ENCODE data around the gene BEST1. TPM values are rescaled to one million over a fixed set of nuclear protein-coding genes. Genes with fewer than 3 reads are reported as not detected.
A peak's percentile ranks its signal among the peaks of the same experiment; 100 is the strongest.

Gene BEST1
- total RNA-seq, result 0.21 TPM in 1 of 2 replicates, not detected in the other
- 0.04 and 0.05 TPM in 2 replicates for polyA plus RNA-seq
- polyA plus RNA-seq (2011; cell fraction: cytosol; rRNA removed), result 0.04 TPM in 1 of 2 replicates, not detected in the other
- 0.11 and 0.15 TPM in 2 replicates for polyA plus RNA-seq (2011; cell fraction: nucleus; rRNA removed)
- polyA plus RNA-seq (2012), result 0.52 and 0.83 TPM in 2 replicates
- 0.13 TPM in 1 of 2 replicates, not detected in the other for polyA minus RNA-seq
- polyA minus RNA-seq (2011; cell fraction: cytosol; rRNA and poly(A)+ RNA removed), result 0.92 TPM
- polyA minus RNA-seq (2011; cell fraction: nucleus; rRNA and poly(A)+ RNA removed), result 0.24 TPM in 1 of 2 replicates, not detected in the other
- Bru-seq, nascent RNA, result percentile 6 among the genes with signal in this experiment
- percentile 18 among the genes with signal in this experiment for BruChase-seq, experiment 1, labeled RNA remaining after a 6-hour chase
- BruChase-seq, experiment 2, labeled RNA remaining after a 2-hour chase, result percentile 11 among the genes with signal in this experiment
- long read RNA-seq, partial matches to known transcripts, result 0 of 1 reads
- long read RNA-seq, other reads (novel, unspliced or antisense), result 1 of 1 reads

- ChIA-PET CTCF (interaction anchor here (0.6 to 8.3 kb wide), 12 partner anchors 12 to 593 kb away, joined by 3 to 276 read pairs (median 5); no protein-coding TSS in a partner anchor), POLR2A (interaction anchor here (0.7 kb wide), 1 partner anchor 90 kb away, joined by 3 read pairs; no protein-coding TSS in a partner anchor)
- no peaks in the 10 kb centered on the region for H3K36me3 ChIP-seq (ENCODE audit: control insufficient read depth in 2 of 2, extremely low read depth in 1 of 2, insufficient read depth in 2 of 2, low read length in 2 of 2)
- no peaks in the 10 kb centered on the region for H3K9me1 ChIP-seq (replicated peaks; ENCODE audit: control insufficient read depth, extremely low read depth, insufficient read depth, low read length)
- no peak within 1 kb of the TSS for H3K9ac ChIP-seq (replicated peaks; ENCODE audit: extremely low read depth, insufficient read depth, low read length)
- FAIRE-seq (no peak), DNase-seq (ENCODE audit: low read depth, low spot score) (no peak)
- H3K27ac ChIP-seq (ENCODE audit: insufficient read depth, low read depth, low read length), result no peak within 1 kb of the TSS
- H4K20me1 ChIP-seq (replicated peaks; ENCODE audit: control insufficient read depth, extremely low read depth, insufficient read depth, low read length), result no peaks in the 10 kb centered on the region
- TF ChIP-seq MYC (IDR thresholded peaks at IDR 0.05; ENCODE audit: low read depth, low read length), result no peak
- no peak for TF ChIP-seq GATA2 (IDR thresholded peaks at IDR 0.05; ENCODE audit: insufficient read depth, insufficient read length, low read depth, low read length)
- TF ChIP-seq JUN (IDR thresholded peaks at IDR 0.05; ENCODE audit: borderline replicate concordance, insufficient read depth, insufficient read length, low read depth), result no peak
- TF ChIP-seq EZH2 (IDR thresholded peaks at IDR 0.05; ENCODE audit: borderline replicate concordance, low read depth, low read length, severe bottlenecking), result no peak
- TF ChIP-seq, protein P1, sequence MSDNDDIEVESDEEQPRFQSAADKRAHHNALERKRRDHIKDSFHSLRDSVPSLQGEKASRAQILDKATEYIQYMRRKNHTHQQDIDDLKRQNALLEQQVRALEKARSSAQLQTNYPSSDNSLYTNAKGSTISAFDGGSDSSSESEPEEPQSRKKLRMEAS (IDR thresholded peaks at IDR 0.05; ENCODE audit: insufficient read depth, insufficient read length), result no peak
- no peak within 1 kb of the TSS for H2AFZ ChIP-seq (ENCODE audit: low read depth, low read length)
- dilution Hi-C loops (cut with MboI; ENCODE audit: extremely low pct_ligation_motif_present, low sequenced_read_pairs), result no loop called here
- no peaks in the 10 kb centered on the region for H3K9me3 ChIP-seq (replicated peaks; ENCODE audit: control insufficient read depth, insufficient read depth, low read length)
- no peak within 1 kb of the TSS for H3K4me3 ChIP-seq (replicated peaks in 1 of 3; ENCODE audit: insufficient read depth in 1 of 3, low read depth in 1 of 3, low read length in 3 of 3)
- H3K27me3 ChIP-seq (ENCODE audit: control insufficient read depth in 2 of 2, insufficient read depth in 2 of 2, low read length in 2 of 2), result peaks cover 0 to under 1% of the 10 kb centered on the region in 2 experiments
- no peaks in the 10 kb centered on the region for H3K4me1 ChIP-seq (ENCODE audit: control insufficient read depth, extremely low read depth, insufficient read depth, low read length)
- no peak within 1 kb of the TSS for H3K4me2 ChIP-seq (ENCODE audit: insufficient read depth, low read length)
- intact Hi-C loops (cut with micrococcal nuclease), result no loop called here
- no TSS peak for BruUV-seq (replicated peaks)
- H3K79me2 ChIP-seq (ENCODE audit: control insufficient read depth, insufficient read depth, low read length), result no peaks in the 10 kb centered on the region
Observed at GRCh38 chr11:61950035-61950547, at the start of gene BEST1. BEST1 (plus strand) TSS chr11:61950351; CDS start chr11:61951807, 1,456 bp downstream.
